Measurements from ENCODE around the gene KRTAP10-10.

- TF ChIP-seq POLR2A (IDR thresholded peaks at IDR 0.05) = no peak
- no peak for TF ChIP-seq POLR2AphosphoS5 (IDR thresholded peaks at IDR 0.05)
- TF ChIP-seq CTCF (IDR thresholded peaks at IDR 0.05) = no peak
These were observed 21.7 kb upstream of the KRTAP10-10 start for GRCh38 chr21:44615466-44615865.

Measured in sigmoid colon (tissue), 4 donors.